Fibroblast of the aortic adventitia (primary cell): ENCODE measurements around the gene CTSW. TPM values are rescaled to one million over a fixed set of nuclear protein-coding genes. Genes with fewer than 3 reads are reported as not detected.
A peak's percentile ranks its signal among the peaks of the same experiment; 100 is the strongest.

Source experiments
- DNase-seq: peaks from one replicate; pipeline ENCODE4 v3.0.0-alpha.2; 2010; ENCODE audit warnings: low read depth
- H3K4me3 ChIP-seq: 2 replicates; pipeline ENCODE4 v1.5.1; 2011; ENCODE audit warnings: low read depth, mild to moderate bottlenecking, control low read depth, low read length, moderate library complexity
- total RNA-seq: library from RNA; depleted of rRNA; stranded (reverse); fragments of >200 nt; gene quantifications from 2 replicates; pipeline ENCODE4 v1.2.3, GENCODE V29; 2012; ENCODE audit warnings: low replicate concordance
- TF ChIP-seq, protein P1 (sequence below): IDR thresholded peaks from 2 replicates; pipeline ENCODE4 v1.5.1; 2011; ENCODE audit warnings: mild to moderate bottlenecking, low read length, control low read depth, inconsistent platforms; ENCODE audit not compliant: insufficient read depth

Gene CTSW
- total RNA-seq, 1 donor, result not detected

DNA sequence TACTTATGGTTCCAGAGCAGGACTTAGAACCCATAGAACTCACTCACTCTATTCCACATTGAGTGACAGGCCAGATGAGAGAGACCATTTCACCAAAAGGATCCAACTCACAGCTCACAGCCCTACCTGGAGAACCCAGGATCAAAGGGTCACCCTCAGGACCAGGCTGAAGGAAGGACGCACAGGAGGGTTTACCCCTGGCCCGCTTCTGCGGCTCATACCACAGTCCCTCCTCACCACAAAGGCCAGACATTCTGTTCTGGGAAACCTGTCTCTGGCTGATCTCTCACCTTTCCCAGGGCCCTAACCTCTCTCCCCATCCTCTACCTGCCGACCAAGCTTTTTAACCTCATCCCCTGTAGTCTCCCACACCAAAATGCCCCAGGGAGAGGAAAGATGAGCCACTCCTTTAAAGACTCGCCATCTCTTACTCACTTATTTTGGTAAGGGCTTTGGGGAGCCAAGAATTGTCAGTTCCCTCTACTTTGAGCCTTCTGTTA lies 15.9 kb downstream of the CTSW start:
- no peak for DNase-seq
- no peak overlapping the region for H3K4me3 ChIP-seq
- TF ChIP-seq, protein P1, sequence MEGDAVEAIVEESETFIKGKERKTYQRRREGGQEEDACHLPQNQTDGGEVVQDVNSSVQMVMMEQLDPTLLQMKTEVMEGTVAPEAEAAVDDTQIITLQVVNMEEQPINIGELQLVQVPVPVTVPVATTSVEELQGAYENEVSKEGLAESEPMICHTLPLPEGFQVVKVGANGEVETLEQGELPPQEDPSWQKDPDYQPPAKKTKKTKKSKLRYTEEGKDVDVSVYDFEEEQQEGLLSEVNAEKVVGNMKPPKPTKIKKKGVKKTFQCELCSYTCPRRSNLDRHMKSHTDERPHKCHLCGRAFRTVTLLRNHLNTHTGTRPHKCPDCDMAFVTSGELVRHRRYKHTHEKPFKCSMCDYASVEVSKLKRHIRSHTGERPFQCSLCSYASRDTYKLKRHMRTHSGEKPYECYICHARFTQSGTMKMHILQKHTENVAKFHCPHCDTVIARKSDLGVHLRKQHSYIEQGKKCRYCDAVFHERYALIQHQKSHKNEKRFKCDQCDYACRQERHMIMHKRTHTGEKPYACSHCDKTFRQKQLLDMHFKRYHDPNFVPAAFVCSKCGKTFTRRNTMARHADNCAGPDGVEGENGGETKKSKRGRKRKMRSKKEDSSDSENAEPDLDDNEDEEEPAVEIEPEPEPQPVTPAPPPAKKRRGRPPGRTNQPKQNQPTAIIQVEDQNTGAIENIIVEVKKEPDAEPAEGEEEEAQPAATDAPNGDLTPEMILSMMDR, result no peak

DNA sequence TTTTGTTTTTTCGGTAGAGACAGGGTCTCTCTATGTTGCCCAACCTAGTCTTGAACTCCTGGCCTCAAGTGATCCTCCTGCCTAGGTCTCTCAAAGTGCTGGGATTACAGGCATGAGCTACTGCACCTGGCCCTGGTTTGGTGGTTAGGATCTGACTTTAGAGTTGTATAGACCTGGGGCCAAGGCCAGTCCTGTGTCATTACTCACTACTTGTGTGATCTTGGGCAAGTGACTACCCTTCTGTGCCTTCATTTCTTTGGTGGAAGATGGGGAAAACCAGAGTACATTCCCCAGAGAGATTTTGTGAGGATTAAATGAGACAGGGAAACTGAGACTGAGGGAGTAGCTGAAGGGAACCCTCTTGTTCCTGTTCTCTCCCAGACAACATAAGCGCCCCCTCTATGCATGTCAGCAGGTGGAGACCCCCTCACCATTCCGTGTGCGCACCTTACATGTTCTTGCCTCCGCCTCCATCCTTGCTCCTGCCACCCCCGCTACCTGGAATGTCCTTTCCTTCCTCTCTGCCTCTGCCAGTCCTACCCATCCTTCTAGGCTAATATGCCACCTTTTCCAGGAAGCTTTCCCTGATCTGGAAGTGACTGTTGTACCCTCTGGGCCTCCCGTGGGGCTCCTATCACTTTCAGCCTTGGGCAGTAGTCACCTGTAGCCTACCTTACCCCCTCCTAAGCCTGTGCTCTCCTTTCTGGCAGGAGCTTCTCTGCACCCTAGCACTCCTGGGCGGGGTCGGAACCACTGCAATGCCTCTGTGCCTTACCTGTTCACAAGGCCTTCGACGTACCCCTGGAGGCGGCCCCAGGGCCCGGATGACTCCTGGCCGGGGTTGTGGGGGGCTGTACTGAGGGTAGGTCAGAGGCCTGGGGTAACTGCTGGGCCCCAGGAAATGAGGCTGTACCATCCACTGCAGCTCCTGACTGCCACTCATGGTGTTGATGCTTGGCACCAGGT lies 16.7 kb downstream of the CTSW start:
- TF ChIP-seq, protein P1, result no peak
- DNase-seq, result no peak
- peak overlapping the region; percentile 14 for H3K4me3 ChIP-seq

DNA sequence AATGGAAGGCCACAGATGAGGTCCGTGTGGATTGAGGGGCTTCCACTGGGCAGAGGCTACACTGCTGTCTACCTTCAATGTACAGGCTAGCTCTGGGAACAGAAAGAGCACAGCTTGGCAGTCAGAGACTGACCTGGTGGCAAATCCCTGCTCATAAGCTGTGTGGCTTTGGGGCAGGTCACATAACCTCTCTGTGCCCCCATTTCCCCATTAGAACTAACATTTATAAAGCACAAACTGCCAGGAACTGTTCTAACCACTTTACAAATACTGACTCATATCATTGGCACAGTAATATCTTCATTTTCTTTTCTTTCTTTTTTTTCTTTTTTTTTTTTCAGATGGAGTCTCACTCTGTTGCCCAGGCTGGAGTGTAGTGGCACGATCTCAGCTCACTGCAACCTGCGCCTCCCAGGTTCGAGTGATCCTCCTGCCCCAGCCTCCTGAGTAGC lies 17.4 kb downstream of the CTSW start:
- peak; percentile 49 for DNase-seq
- TF ChIP-seq, protein P1, result no peak
- peak overlapping the region; percentile 14 for H3K4me3 ChIP-seq

DNA sequence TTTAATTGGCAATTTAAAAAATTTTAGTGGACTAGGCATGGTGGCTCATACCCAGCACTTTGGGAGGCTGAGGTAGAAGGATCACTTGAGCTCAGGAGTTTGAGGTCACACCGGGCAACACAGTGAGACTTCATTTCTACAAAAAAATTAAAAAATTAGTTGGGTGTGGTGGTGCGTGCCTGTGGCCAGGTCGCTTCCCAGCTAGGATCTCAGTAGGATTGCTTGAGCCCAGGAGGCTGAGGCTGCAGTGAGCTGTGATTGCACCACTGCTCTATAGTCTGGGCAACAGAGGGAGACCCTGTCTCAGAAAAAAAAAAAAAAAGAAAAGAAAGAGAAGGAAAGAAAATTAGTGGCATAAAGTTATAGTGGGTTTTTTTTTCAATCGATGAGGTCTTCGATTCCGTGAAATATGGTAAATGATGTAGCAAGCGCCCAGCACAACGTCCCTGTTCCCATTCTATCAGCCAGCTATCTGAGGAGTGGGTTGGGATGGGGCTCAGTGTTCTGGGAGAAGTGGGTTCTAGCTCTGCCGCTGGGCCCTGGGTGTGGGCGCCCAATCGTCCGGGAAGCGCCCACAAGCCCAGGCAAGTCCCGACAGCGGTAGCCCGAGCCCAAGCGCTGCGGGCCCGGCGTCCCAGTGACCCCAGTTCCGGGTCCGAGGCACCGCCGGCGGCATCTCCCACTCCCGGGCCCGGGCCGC lies 19.2 kb downstream of the CTSW start:
- H3K4me3 ChIP-seq, result peak overlapping the region; percentile 87
- DNase-seq, result peak; percentile 58
- TF ChIP-seq, protein P1, result no peak

DNA sequence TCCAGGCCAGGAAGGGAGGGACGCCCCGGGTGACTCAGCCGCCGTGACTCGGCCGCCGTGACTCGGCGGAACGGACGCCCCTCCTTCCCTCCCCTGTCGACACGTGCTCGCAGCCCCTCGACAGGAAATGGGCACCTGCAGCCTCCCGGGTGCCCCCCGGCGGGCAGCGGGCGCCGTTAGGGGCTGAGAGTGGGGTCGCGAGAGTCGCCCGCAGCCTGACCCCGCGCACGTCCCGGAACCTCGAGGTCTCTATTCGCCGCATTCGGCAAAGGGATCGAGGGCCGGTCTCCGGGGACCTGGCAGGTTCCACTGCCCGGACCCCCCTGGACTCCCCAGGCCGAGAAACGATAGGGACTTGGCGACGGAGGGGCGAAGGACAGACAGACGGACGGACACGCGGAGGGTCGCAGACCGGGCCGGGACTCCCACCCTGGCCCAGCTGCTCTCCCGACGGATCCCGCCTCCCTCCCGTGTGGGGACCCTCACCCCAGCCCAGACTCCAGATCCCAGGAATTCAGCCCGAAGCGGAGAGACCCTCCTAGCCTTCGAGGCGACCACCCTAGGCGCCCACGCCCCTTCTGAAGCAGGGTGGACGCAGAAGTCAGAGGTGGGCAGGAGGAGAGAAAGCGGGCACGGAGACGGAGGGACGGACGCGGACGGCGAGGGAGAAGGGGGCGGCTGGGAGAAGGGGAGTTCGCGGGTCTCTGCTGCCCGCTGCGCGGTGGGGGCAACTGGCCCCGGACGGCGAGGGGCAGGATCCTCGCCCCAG lies 19.9 kb downstream of the CTSW start:
- H3K4me3 ChIP-seq, result peak overlapping the region; percentile 87
- peak; percentile 65 for DNase-seq
- TF ChIP-seq, protein P1, result no peak
